ENCODE measurements around the gene RELA. TPM values are rescaled to one million over a fixed set of nuclear protein-coding genes. Genes with fewer than 3 reads are reported as not detected.
A peak's percentile ranks its signal among the peaks of the same experiment; 100 is the strongest.
"Not testable (repeated sequence)": the region's sequence is repeated elsewhere in the genome, so short reads cannot be mapped to it uniquely, and the experiment has no call there.

RELA gene
- total and polyA plus RNA-seq, 12 donors, result 28.9 to 55.2 (median 38.7) TPM

DNA sequence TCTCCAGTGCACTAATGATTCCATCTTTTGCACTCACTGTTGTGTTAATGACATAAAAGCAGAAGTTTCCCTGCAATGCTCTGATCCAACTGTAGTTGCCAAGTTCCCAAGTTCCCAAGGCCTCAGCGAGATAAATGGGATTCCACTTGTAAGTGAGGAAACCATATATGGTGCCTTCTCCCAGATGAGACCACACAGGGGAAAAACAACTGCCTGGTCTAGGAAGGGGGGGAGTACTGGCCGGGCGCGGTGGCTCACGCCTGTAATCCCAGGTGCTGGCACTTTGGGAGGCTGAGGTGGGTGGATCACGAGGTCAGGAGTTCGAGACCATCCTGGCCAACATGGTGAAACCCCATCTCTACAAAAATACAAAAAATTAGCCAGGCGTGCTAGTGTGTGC lies 23.3 kb upstream of the RELA start:
- Histone ChIP-seq H3K4me3 (no peak overlapping the region), H3K27me3 (no peaks in the 10 kb centered on the region), H3K9me3 (no peaks in the 10 kb centered on the region), H3K36me3 (no peaks in the 10 kb centered on the region), H3K27ac (peak overlapping the region in 2 of 10 donors; percentile 14 to 43), H3K4me1 (peaks cover 0 to 5% (median 0%) of the 10 kb centered on the region in 9 donors)
- WGBS, 2 donors, result 57 to 69% methylated on average over 8 of the region's 8 CpGs
- ATAC-seq (peak in 6 of 8 donors; percentile 45 to 75 (median 66)), DNase-seq (no peak)
- intact Hi-C loops (cut with DNase I), result no loop called here
- TF ChIP-seq, protein P1, sequence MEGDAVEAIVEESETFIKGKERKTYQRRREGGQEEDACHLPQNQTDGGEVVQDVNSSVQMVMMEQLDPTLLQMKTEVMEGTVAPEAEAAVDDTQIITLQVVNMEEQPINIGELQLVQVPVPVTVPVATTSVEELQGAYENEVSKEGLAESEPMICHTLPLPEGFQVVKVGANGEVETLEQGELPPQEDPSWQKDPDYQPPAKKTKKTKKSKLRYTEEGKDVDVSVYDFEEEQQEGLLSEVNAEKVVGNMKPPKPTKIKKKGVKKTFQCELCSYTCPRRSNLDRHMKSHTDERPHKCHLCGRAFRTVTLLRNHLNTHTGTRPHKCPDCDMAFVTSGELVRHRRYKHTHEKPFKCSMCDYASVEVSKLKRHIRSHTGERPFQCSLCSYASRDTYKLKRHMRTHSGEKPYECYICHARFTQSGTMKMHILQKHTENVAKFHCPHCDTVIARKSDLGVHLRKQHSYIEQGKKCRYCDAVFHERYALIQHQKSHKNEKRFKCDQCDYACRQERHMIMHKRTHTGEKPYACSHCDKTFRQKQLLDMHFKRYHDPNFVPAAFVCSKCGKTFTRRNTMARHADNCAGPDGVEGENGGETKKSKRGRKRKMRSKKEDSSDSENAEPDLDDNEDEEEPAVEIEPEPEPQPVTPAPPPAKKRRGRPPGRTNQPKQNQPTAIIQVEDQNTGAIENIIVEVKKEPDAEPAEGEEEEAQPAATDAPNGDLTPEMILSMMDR (IDR thresholded peaks at IDR 0.05), result no peak

- ATAC-seq; H3K36me3 ChIP-seq; H3K27me3 ChIP-seq; H3K4me1 ChIP-seq; H3K27ac ChIP-seq; H3K4me3 ChIP-seq; DNase-seq; H3K9me3 ChIP-seq; intact Hi-C loops (cut with DNase I): not testable (repeated sequence)
- 86 to 87% methylated on average over 6 of the region's 6 CpGs for WGBS, 2 donors
Observed at GRCh38 chr11:65683480-65683879, 20.8 kb upstream of the RELA start.

DNA sequence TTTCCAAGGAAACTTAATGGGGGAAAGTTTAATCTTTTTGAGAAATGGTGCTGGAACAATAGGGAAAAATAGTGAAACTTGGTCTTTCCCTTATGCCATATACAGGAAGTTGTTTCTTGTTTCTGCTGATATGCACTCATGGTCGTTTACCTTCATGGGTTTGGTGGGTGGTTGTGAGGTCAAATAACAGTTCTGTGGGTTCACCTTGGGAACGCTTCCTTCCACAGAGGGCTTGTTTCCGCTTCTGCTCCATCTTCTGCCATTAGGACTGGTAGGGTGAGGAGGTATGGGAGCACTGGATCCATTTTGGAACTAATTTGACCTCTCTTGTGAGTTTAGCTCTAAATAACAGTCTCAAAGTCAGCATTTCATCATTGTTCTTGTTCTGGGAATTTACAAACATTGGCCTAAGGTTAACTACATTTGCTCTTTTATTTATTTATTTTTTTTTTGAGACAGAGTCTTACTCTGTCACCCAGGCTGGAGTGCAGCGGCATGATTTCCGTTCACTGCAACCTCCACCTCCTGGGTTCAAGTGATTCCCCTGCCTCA lies 17.6 kb upstream of the RELA start:
- intact Hi-C loops (cut with DNase I), result no loop called here
- TF ChIP-seq, protein P1 (IDR thresholded peaks at IDR 0.05), result no peak
- no peak overlapping the region for H3K27ac ChIP-seq
- H3K4me3 ChIP-seq, result no peak overlapping the region
- 83 to 84% methylated on average over 5 of the region's 5 CpGs for WGBS, 2 donors
- DNase-seq (no peak), ATAC-seq (no peak)
- H3K4me1 ChIP-seq, result no peaks in the 10 kb centered on the region
- no peaks in the 10 kb centered on the region for H3K36me3 ChIP-seq
- no peaks in the 10 kb centered on the region for H3K27me3 ChIP-seq
- H3K9me3 ChIP-seq, result no peaks in the 10 kb centered on the region

DNA sequence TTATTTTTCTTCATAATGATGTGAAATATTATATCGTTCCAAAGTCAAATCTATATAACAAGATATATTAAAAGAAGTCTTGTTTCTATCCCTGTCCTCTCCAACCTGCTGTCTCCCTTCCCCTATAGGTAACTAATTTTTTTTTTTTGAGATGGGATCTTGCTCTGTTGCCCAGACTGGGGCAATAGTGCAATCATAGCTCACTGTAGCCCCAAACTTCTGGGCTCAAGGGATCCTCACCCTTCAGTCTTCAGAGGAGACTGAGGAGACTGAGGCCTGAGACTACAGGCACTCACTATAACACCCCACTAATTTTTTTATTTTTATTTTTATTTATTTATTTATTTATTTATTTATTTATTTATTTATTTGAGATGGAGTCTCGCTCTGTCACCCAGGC lies 10.3 kb upstream of the RELA start:
- 74 to 88% methylated on average over 2 of the region's 2 CpGs for WGBS, 2 donors
- Histone ChIP-seq H3K36me3 (no peaks in the 10 kb centered on the region), H3K4me1 (no peaks in the 10 kb centered on the region), H3K27ac (no peak overlapping the region), H3K27me3 (no peaks in the 10 kb centered on the region), H3K9me3 (no peaks in the 10 kb centered on the region), H3K4me3 (no peak overlapping the region)
- ATAC-seq, result no peak
- intact Hi-C loops (cut with DNase I), result no loop called here
- TF ChIP-seq, protein P1 (IDR thresholded peaks at IDR 0.05), result no peak
- no peak for DNase-seq

DNA sequence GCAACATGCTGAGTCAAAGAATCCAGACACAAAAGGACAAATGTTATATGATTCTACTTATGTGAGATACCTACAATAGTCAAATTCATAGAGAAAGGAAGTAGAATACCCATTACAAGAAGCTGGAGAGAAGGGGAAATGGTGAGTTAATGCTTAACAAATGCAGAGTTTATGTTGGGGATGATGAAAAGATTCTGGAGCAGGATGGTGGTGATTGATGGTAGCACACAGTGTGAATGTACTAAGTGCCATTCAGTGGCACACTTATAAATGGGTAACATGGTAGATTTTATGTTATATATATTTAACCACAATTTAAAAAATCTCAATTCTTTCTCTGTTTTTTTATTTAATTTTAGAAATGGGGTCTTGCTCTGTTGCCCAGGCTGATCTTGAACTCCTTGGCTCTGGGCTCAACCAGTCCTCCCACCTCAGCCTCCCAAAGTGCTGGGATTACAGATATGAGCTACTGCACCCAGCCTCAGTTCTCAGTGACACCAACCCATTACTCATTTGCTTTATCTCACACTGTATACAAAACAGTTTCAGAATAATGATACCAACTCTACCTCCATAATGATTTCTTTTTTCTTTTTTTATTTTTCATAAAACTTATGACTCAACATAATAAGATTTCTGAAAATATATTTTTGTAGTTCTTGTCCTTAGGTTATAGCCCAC lies 9.6 kb upstream of the RELA start:
- intact Hi-C loops (cut with DNase I), result no loop called here
- no peak for ATAC-seq
- TF ChIP-seq, protein P1 (IDR thresholded peaks at IDR 0.05), result no peak

More for the DNA sequence above, 9.6 kb upstream of the RELA start:
- H3K36me3 ChIP-seq, result no peaks in the 10 kb centered on the region
- no peak overlapping the region for H3K4me3 ChIP-seq
- H3K4me1 ChIP-seq, result no peaks in the 10 kb centered on the region
- no peak overlapping the region for H3K27ac ChIP-seq
- no peak for DNase-seq
- H3K9me3 ChIP-seq, result no peaks in the 10 kb centered on the region
- no peaks in the 10 kb centered on the region for H3K27me3 ChIP-seq
